ENCODE data around the gene SPATA18.

DNA sequence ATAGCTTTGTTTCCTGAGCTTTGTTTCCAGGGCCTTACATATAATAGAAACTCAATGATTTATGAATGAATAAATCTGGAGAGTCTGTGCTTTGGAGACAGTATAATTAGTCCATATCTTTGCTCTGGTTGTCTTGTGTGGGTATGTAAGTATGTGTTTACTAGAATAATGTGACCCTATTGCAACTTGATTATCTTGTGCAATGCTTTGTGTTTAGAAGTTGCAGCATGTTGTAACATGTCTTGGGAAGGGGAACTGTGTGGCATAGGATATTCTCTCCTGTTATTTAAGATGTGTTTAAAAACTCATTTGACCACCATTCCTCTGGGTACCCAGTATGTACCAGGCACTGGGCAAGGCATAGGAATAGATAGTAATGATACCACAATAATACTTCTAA lies 6.1 kb downstream of the SPATA18 start:
- TF ChIP-seq, protein P1, sequence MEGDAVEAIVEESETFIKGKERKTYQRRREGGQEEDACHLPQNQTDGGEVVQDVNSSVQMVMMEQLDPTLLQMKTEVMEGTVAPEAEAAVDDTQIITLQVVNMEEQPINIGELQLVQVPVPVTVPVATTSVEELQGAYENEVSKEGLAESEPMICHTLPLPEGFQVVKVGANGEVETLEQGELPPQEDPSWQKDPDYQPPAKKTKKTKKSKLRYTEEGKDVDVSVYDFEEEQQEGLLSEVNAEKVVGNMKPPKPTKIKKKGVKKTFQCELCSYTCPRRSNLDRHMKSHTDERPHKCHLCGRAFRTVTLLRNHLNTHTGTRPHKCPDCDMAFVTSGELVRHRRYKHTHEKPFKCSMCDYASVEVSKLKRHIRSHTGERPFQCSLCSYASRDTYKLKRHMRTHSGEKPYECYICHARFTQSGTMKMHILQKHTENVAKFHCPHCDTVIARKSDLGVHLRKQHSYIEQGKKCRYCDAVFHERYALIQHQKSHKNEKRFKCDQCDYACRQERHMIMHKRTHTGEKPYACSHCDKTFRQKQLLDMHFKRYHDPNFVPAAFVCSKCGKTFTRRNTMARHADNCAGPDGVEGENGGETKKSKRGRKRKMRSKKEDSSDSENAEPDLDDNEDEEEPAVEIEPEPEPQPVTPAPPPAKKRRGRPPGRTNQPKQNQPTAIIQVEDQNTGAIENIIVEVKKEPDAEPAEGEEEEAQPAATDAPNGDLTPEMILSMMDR (IDR thresholded peaks at IDR 0.05 in 8 of 11, conservative IDR thresholded peaks at IDR 0.05 in 3 of 11): no peak
- TF ChIP-seq POLR2A (IDR thresholded peaks at IDR 0.05): no peak

Data from spleen (tissue), 7 donors.